SH-SY5Y (cell line): ENCODE results near the gene NT5M.

Experiments used
- GATA2 ChIP-seq: IDR thresholded peaks from 2 replicates; pipeline ENCODE4 v1.6.1; 2011; ENCODE audit warnings: mild to moderate bottlenecking, low read depth, low read length
- GATA3 ChIP-seq: IDR thresholded peaks from 2 replicates; pipeline ENCODE4 v1.6.1; 2011; ENCODE audit warnings: low read depth, mild to moderate bottlenecking, low read length, moderate library complexity

GRCh38 chr17:17367931-17368330 lies 64.8 kb downstream of the NT5M start:
- TF ChIP-seq GATA2, result no peak
- TF ChIP-seq GATA3, result no peak
